ENCODE data around the gene TMSB4X. TPM values are rescaled to one million over a fixed set of nuclear protein-coding genes. Genes with fewer than 3 reads are reported as not detected.
A peak's percentile ranks its signal among the peaks of the same experiment; 100 is the strongest.

Gene TMSB4X
- total RNA-seq, 1 donor from 2014 or later = 3,119 TPM

GRCh38 chrX:13001097-13001496, 26.2 kb downstream of the TMSB4X start:
- no peak overlapping the region for H3K27ac ChIP-seq
- no peak overlapping the region for H3K4me3 ChIP-seq
- H3K9me3 ChIP-seq = no peaks in the 10 kb centered on the region
- DNase-seq (ENCODE audit: extremely low spot score in 2 of 2) = no peak
- intact Hi-C loops (cut with DNase I) = no loop called here
- TF ChIP-seq POLR2AphosphoS5 (IDR thresholded peaks at IDR 0.05; ENCODE audit: insufficient read depth in 1 of 2, low read depth in 1 of 2) (no peak), POLR2A (IDR thresholded peaks at IDR 0.05) (no peak)
- TF ChIP-seq, protein P1, sequence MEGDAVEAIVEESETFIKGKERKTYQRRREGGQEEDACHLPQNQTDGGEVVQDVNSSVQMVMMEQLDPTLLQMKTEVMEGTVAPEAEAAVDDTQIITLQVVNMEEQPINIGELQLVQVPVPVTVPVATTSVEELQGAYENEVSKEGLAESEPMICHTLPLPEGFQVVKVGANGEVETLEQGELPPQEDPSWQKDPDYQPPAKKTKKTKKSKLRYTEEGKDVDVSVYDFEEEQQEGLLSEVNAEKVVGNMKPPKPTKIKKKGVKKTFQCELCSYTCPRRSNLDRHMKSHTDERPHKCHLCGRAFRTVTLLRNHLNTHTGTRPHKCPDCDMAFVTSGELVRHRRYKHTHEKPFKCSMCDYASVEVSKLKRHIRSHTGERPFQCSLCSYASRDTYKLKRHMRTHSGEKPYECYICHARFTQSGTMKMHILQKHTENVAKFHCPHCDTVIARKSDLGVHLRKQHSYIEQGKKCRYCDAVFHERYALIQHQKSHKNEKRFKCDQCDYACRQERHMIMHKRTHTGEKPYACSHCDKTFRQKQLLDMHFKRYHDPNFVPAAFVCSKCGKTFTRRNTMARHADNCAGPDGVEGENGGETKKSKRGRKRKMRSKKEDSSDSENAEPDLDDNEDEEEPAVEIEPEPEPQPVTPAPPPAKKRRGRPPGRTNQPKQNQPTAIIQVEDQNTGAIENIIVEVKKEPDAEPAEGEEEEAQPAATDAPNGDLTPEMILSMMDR (IDR thresholded peaks at IDR 0.05) = no peak
- H3K36me3 ChIP-seq = no peaks in the 10 kb centered on the region
- peaks cover 10% of the 10 kb centered on the region for H3K4me1 ChIP-seq
- no peaks in the 10 kb centered on the region for H3K27me3 ChIP-seq

DNA sequence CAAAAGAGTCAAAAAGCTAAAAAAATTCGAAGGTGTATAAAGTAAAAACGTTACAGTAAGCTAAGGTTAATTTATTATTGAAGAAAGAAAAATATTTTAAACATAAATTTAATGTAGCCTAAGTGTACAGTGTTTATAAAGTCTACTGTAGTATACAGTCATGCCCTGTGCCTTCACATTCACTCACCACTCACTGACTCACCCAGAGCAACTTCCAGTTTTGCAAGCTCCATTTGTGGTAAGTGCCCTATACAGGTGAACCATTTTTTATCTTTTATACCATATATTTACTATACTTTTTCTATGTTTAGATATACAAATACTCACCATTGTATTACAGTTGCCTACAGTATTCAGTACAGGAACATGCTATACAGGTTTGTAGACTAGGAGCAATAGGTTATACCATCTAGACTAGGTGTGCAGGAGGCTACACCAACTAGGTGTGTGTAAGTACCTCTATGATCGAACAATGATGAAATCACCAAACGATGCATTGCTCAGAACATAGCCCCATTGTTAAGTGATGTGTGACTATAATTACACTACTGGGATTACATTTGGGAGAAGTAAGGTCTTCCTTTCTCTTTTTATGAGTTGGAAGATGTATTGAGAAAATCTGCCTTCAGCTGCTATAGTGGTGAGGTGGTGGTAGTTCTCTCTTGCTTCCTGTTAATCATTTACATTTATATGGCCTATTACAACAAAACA, 27.2 kb downstream of the TMSB4X start:
- no peak for DNase-seq (ENCODE audit: extremely low spot score in 2 of 2)
- Histone ChIP-seq H3K36me3 (no peaks in the 10 kb centered on the region), H3K9me3 (no peaks in the 10 kb centered on the region), H3K27me3 (no peaks in the 10 kb centered on the region), H3K4me3 (no peak overlapping the region), H3K27ac (no peak overlapping the region), H3K4me1 (peaks cover 10% of the 10 kb centered on the region)
- TF ChIP-seq POLR2A (IDR thresholded peaks at IDR 0.05) = no peak
- no peak for TF ChIP-seq POLR2AphosphoS5 (IDR thresholded peaks at IDR 0.05; ENCODE audit: insufficient read depth in 1 of 2, low read depth in 1 of 2)
- TF ChIP-seq, protein P1 (IDR thresholded peaks at IDR 0.05) = no peak
- intact Hi-C loops (cut with DNase I) = no loop called here

GRCh38 chrX:13005661-13006473, 31.0 kb downstream of the TMSB4X start:
- DNase-seq (ENCODE audit: extremely low spot score in 2 of 2) = no peak
- no peaks in the 10 kb centered on the region for H3K4me1 ChIP-seq
- H3K36me3 ChIP-seq = no peaks in the 10 kb centered on the region
- intact Hi-C loops (cut with DNase I) = no loop called here
- TF ChIP-seq POLR2A (IDR thresholded peaks at IDR 0.05) (no peak), POLR2AphosphoS5 (IDR thresholded peaks at IDR 0.05; ENCODE audit: insufficient read depth in 1 of 2, low read depth in 1 of 2) (no peak)
- TF ChIP-seq, protein P1 (IDR thresholded peaks at IDR 0.05) = no peak
- no peak overlapping the region for H3K27ac ChIP-seq
- no peaks in the 10 kb centered on the region for H3K27me3 ChIP-seq
- no peak overlapping the region for H3K4me3 ChIP-seq
- no peaks in the 10 kb centered on the region for H3K9me3 ChIP-seq

DNA sequence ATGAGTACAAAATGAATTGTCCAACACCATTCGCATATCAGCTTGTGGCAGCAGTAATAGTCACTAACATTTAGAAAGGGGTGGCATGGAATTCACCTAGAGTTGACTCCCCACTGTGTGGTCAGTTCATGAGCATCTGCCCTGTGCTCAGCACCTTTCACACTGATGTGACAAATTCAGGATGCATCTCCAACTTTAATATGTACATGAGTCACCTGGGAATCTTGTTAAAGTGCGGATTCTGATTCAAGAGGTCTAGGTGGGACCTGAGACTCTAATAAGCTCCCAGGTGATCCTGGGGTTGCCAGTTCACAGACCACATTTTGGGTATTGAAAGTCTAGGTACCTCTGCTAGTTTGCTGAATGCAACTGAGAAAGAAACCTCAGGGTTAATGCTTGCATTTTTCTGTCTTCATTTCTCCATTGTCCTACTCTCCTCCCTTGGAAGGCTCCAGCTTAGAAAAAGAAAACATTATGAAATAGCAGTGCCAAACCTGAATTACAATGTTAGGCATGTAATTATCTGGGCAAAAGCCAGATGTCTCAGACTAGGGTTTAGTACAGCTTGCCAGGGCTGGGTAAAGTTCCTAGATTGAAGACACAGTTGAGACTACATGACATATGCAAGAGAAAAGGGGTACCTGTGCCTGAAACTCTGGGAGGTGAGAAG, 32.7 kb downstream of the TMSB4X start:
- no peak overlapping the region for H3K4me3 ChIP-seq
- TF ChIP-seq, protein P1 (IDR thresholded peaks at IDR 0.05) = no peak
- peak in 1 of 2 donors; percentile 17 for TF ChIP-seq POLR2AphosphoS5 (IDR thresholded peaks at IDR 0.05; ENCODE audit: insufficient read depth in 1 of 2, low read depth in 1 of 2)
- intact Hi-C loops (cut with DNase I) = no loop called here
- no peaks in the 10 kb centered on the region for H3K36me3 ChIP-seq
- DNase-seq (ENCODE audit: extremely low spot score in 2 of 2) = no peak
- H3K4me1 ChIP-seq = no peaks in the 10 kb centered on the region
- H3K27me3 ChIP-seq = no peaks in the 10 kb centered on the region
- H3K27ac ChIP-seq = no peak overlapping the region
- H3K9me3 ChIP-seq = no peaks in the 10 kb centered on the region
